HCT116 (cell line): ENCODE results near the gene COG1. TPM values are rescaled to one million over a fixed set of nuclear protein-coding genes. Genes with fewer than 3 reads are reported as not detected.

ENCODE experiments used
- ATAC-seq: fragments of 200-7000 bp; cut with Tn5 transposase; 2 replicates; pipeline ENCODE4 v1.9.1; 2020; ENCODE audit warnings: mild to moderate bottlenecking, moderate library complexity
- BruUV-seq: library from RNA; stranded (reverse); fragments of 400-500 nt; replicated peaks from 2 replicates; lab custom pipeline; 2021; lab: Mats Ljungman, UMichigan
- CTCF ChIA-PET: fragments of 300-600 bp; sonication (Branson Sonifier 250); formaldehyde crosslinking; loops from one replicate; lab custom pipeline; 2021; ENCODE audit warnings: antibody characterized with exemption; lab: Charles Lee
- POLR2A ChIA-PET: fragments of 300-600, 350-600 bp; sonication (Branson Sonifier 250); formaldehyde crosslinking; loops from one replicate; lab custom pipeline; 2021; ENCODE audit warnings: antibody characterized with exemption; lab: Charles Lee
- RAD21 ChIA-PET, 2 experiments: fragments of 300-600 bp; sonication (Branson Sonifier 250); formaldehyde crosslinking; loops; one replicate each; lab custom pipeline; 2023; ENCODE audit warnings: low total read pairs in 2 of 2; ENCODE audit not compliant: uncharacterized antibody in 2 of 2, unreplicated experiment in 2 of 2, low non-redundant PET in 1 of 2; lab: Charles Lee
- DNase-seq: peaks from one replicate; pipeline ENCODE4 v3.0.0-alpha.2; 2010; ENCODE audit warnings: low read depth, low spot score
- H2AFZ ChIP-seq: fragments of 200-600 bp; shearing (Covaris generic), sonication (generic); 2 replicates; pipeline ENCODE4 v1.6.1; 2017; ENCODE audit warnings: low read depth, mixed run types, mixed read lengths, antibody characterized with exemption, low read length; ENCODE audit not compliant: poor library complexity, severe bottlenecking
- H3K27ac ChIP-seq: 2 replicates; pipeline ENCODE4 v1.5.1; 2012; ENCODE audit warnings: low read depth, low read length
- H3K27me3 ChIP-seq: fragments of 200-600 bp; sonication (generic); 2 replicates; pipeline ENCODE4 v1.6.1; 2016; ENCODE audit warnings: mixed run types, low read length, mixed read lengths; ENCODE audit not compliant: insufficient read depth
- H3K36me3 ChIP-seq, 2 experiments: fragments of 200-500 bp in 1 of 2; fragments of 200-600 bp in 1 of 2; sonication (Bioruptor generic) in 1 of 2; sonication (generic) in 1 of 2; 2 replicates each; pipeline versions ENCODE4 v1.5.1 to v1.6.1; 2014 to 2016; ENCODE audit warnings: low read length in 2 of 2, inconsistent platforms in 1 of 2, mixed read lengths in 1 of 2, mixed run types in 1 of 2; ENCODE audit not compliant: insufficient read depth in 2 of 2, control insufficient read depth in 1 of 2
- H3K4me1 ChIP-seq, 2 experiments: fragments of 200-600 bp in 1 of 2; sonication (generic) in 1 of 2; 2 replicates each; pipeline versions ENCODE4 v1.5.1 to v1.6.1; 2012 to 2017; ENCODE audit warnings: low read length in 2 of 2, inconsistent platforms in 1 of 2, mild to moderate bottlenecking in 1 of 2, mixed read lengths in 1 of 2, mixed run types in 1 of 2, moderate library complexity in 1 of 2; ENCODE audit not compliant: insufficient read depth in 2 of 2, control insufficient read depth in 1 of 2
- H3K4me2 ChIP-seq: fragments of 200-600 bp; sonication (generic); 2 replicates; pipeline ENCODE4 v1.6.1; 2017; ENCODE audit warnings: mixed run types, low read length, mixed read lengths
- H3K4me3 ChIP-seq, 2 experiments: fragments of 200-600 bp in 1 of 2; sonication (generic) in 1 of 2; replicated peaks in 1 of 2; 2 replicates each; pipeline ENCODE4 v1.5.1; 2011 to 2016; ENCODE audit warnings: low read length in 2 of 2, control low read depth in 1 of 2, low read depth in 1 of 2, mild to moderate bottlenecking in 1 of 2, mixed read lengths in 1 of 2, mixed run types in 1 of 2
- H3K79me2 ChIP-seq: fragments of 200-600 bp; sonication (generic); 2 replicates; pipeline ENCODE4 v1.6.1; 2017; ENCODE audit warnings: mild to moderate bottlenecking, mixed run types, low read length, moderate library complexity, mixed read lengths; ENCODE audit not compliant: insufficient read depth
- H3K9ac ChIP-seq: fragments of 200-600 bp; sonication (generic); 2 replicates; pipeline ENCODE4 v1.6.1; 2016; ENCODE audit warnings: low read length, mixed read lengths
- H3K9me2 ChIP-seq: fragments of 200-600 bp; sonication (generic), shearing (Covaris generic); 2 replicates; pipeline ENCODE4 v1.6.1; 2017; ENCODE audit warnings: mixed run types, mild to moderate bottlenecking, moderate library complexity; ENCODE audit not compliant: insufficient read depth
- H3K9me3 ChIP-seq, 2 experiments: fragments of 200-500 bp in 1 of 2; fragments of 200-600 bp in 1 of 2; sonication (Bioruptor generic) in 1 of 2; sonication (generic) in 1 of 2; 2 replicates each; pipeline ENCODE4 v1.6.1; 2014 to 2017; ENCODE audit warnings: low read length in 2 of 2, mixed read lengths in 2 of 2, inconsistent platforms in 1 of 2, low read depth in 1 of 2, mild to moderate bottlenecking in 1 of 2, mixed run types in 1 of 2, moderate library complexity in 1 of 2; ENCODE audit not compliant: control insufficient read depth in 1 of 2, insufficient read depth in 1 of 2
- H4K20me1 ChIP-seq: fragments of 200-600 bp; sonication (generic), shearing (Covaris generic); 2 replicates; pipeline ENCODE4 v1.6.1; 2017; ENCODE audit warnings: mixed run types, mild to moderate bottlenecking, moderate library complexity; ENCODE audit not compliant: insufficient read depth
- CBX3 ChIP-seq: IDR thresholded peaks from 2 replicates; pipeline ENCODE4 v1.6.1; 2012; ENCODE audit warnings: low read depth
- CEBPB ChIP-seq: IDR thresholded peaks from 2 replicates; pipeline ENCODE4 v1.6.1; 2012; ENCODE audit warnings: low read depth
- EGR1 ChIP-seq: IDR thresholded peaks from 2 replicates; pipeline ENCODE4 v1.6.1; 2012; ENCODE audit warnings: low read depth
- ELF1 ChIP-seq: IDR thresholded peaks from 2 replicates; pipeline ENCODE4 v1.6.1; 2012; ENCODE audit warnings: low read depth, borderline replicate concordance
- EZH2 ChIP-seq: fragments of 200-600 bp; sonication (generic); IDR thresholded peaks from 2 replicates; pipeline ENCODE4 v1.6.1; 2017; ENCODE audit warnings: antibody characterized with exemption, mixed run types
- EZH2phosphoT487 ChIP-seq: fragments of 200-600 bp; IDR thresholded peaks from 2 replicates; pipeline ENCODE4 v1.6.1; 2018; ENCODE audit warnings: antibody characterized with exemption, borderline replicate concordance
- JUND ChIP-seq: IDR thresholded peaks from 2 replicates; pipeline ENCODE4 v1.6.1; 2012
- POLR2AphosphoS5 ChIP-seq: IDR thresholded peaks from 2 replicates; pipeline ENCODE4 v1.6.1; 2011; ENCODE audit warnings: mild to moderate bottlenecking, low read depth, low read length, moderate library complexity
- SP1 ChIP-seq: IDR thresholded peaks from 2 replicates; pipeline ENCODE4 v1.6.1; 2012; ENCODE audit warnings: low read depth
- SRF ChIP-seq: IDR thresholded peaks from 2 replicates; pipeline ENCODE4 v1.6.1; 2012; ENCODE audit warnings: low read depth
- TCF7L2 ChIP-seq: IDR thresholded peaks from 2 replicates; pipeline ENCODE4 v1.7.0; 2011; ENCODE audit warnings: borderline replicate concordance, inconsistent platforms; ENCODE audit not compliant: insufficient read depth, insufficient read length; ENCODE audit errors: extremely low read depth
- YY1 ChIP-seq: IDR thresholded peaks from 2 replicates; pipeline ENCODE4 v1.6.1; 2011; ENCODE audit warnings: low read length, low read depth, moderate library complexity, mild to moderate bottlenecking; ENCODE audit not compliant: insufficient replicate concordance; ENCODE audit errors: extremely low read depth
- intact Hi-C: fragments of 100-400 bp; cut with micrococcal nuclease; formaldehyde crosslinking; loops from 2 replicates; pipeline ENCODE4 v1.10.0; 2022
- total RNA-seq: library from RNA; stranded (reverse); gene quantifications from one replicate; pipeline ENCODE4 v1.2.1, GENCODE V29; 2021; ENCODE audit not compliant: unreplicated experiment
- TF ChIP-seq, protein P1 (sequence below), 3 experiments: fragments of 200-600 bp in 1 of 3; sonication (generic) in 1 of 3; IDR thresholded peaks in 2 of 3; conservative IDR thresholded peaks in 1 of 3; 2 replicates each; pipeline ENCODE4 v1.5.1; 2012 to 2017; ENCODE audit warnings: low read depth in 2 of 3, low read length in 2 of 3, antibody characterized with exemption in 1 of 3, borderline replicate concordance in 1 of 3, control low read depth in 1 of 3, mild to moderate bottlenecking in 1 of 3, mixed read lengths in 1 of 3, mixed run types in 1 of 3, moderate library complexity in 1 of 3; ENCODE audit not compliant: insufficient read depth in 1 of 3
- TF ChIP-seq, protein P2 (sequence below): IDR thresholded peaks from 2 replicates; pipeline ENCODE4 v1.6.1; 2012; ENCODE audit warnings: low read depth
- TF ChIP-seq, protein P3 (sequence below): IDR thresholded peaks from 2 replicates; pipeline ENCODE4 v1.6.1; 2012
- TF ChIP-seq, protein P4 (sequence below): IDR thresholded peaks from 2 replicates; pipeline ENCODE4 v1.6.1; 2012
- TF ChIP-seq, protein P5 (sequence below): IDR thresholded peaks from 2 replicates; pipeline ENCODE4 v1.6.1; 2011; ENCODE audit warnings: mild to moderate bottlenecking, low read length, moderate library complexity; ENCODE audit not compliant: insufficient replicate concordance; ENCODE audit errors: extremely low read depth

COG1 gene
- total RNA-seq, 1 experiment from 2014 or later, result 44.6 TPM

DNA sequence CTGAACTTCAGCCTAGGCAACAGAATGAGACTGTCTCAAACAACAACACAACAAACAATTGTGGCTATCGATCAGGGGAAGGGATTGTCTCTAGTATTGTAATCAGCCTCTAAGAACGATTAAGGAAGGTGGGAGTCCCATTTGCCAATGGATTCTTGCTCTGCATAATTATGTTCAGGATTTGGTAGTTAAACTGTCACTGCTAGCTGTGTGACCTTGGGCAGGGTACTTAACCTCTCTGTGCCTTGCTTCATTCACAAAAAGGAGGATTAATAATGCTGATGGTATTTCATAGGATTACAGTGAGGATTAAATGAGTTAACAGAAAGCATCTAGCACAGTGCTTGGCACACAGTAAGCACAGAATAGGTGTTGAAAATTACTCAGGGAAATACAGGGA is 34.7 kb upstream of the COG1 start:
- TF ChIP-seq CBX3 (no peak), SP1 (no peak), POLR2AphosphoS5 (no peak), EZH2 (no peak), SRF (no peak), YY1 (no peak), JUND (no peak), TCF7L2 (no peak), CEBPB (no peak), EZH2phosphoT487 (no peak), ELF1 (no peak), EGR1 (no peak)
- TF ChIP-seq, protein P1, sequence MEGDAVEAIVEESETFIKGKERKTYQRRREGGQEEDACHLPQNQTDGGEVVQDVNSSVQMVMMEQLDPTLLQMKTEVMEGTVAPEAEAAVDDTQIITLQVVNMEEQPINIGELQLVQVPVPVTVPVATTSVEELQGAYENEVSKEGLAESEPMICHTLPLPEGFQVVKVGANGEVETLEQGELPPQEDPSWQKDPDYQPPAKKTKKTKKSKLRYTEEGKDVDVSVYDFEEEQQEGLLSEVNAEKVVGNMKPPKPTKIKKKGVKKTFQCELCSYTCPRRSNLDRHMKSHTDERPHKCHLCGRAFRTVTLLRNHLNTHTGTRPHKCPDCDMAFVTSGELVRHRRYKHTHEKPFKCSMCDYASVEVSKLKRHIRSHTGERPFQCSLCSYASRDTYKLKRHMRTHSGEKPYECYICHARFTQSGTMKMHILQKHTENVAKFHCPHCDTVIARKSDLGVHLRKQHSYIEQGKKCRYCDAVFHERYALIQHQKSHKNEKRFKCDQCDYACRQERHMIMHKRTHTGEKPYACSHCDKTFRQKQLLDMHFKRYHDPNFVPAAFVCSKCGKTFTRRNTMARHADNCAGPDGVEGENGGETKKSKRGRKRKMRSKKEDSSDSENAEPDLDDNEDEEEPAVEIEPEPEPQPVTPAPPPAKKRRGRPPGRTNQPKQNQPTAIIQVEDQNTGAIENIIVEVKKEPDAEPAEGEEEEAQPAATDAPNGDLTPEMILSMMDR (IDR thresholded peaks at IDR 0.05 in 2 of 3, conservative IDR thresholded peaks at IDR 0.05 in 1 of 3; ENCODE audit: borderline replicate concordance in 1 of 3, insufficient read depth in 1 of 3, low read depth in 2 of 3, low read length in 2 of 3), result no peak
- TF ChIP-seq, protein P2, sequence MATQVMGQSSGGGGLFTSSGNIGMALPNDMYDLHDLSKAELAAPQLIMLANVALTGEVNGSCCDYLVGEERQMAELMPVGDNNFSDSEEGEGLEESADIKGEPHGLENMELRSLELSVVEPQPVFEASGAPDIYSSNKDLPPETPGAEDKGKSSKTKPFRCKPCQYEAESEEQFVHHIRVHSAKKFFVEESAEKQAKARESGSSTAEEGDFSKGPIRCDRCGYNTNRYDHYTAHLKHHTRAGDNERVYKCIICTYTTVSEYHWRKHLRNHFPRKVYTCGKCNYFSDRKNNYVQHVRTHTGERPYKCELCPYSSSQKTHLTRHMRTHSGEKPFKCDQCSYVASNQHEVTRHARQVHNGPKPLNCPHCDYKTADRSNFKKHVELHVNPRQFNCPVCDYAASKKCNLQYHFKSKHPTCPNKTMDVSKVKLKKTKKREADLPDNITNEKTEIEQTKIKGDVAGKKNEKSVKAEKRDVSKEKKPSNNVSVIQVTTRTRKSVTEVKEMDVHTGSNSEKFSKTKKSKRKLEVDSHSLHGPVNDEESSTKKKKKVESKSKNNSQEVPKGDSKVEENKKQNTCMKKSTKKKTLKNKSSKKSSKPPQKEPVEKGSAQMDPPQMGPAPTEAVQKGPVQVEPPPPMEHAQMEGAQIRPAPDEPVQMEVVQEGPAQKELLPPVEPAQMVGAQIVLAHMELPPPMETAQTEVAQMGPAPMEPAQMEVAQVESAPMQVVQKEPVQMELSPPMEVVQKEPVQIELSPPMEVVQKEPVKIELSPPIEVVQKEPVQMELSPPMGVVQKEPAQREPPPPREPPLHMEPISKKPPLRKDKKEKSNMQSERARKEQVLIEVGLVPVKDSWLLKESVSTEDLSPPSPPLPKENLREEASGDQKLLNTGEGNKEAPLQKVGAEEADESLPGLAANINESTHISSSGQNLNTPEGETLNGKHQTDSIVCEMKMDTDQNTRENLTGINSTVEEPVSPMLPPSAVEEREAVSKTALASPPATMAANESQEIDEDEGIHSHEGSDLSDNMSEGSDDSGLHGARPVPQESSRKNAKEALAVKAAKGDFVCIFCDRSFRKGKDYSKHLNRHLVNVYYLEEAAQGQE, result no peak
- TF ChIP-seq, protein P3, sequence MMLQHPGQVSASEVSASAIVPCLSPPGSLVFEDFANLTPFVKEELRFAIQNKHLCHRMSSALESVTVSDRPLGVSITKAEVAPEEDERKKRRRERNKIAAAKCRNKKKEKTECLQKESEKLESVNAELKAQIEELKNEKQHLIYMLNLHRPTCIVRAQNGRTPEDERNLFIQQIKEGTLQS, result no peak
- TF ChIP-seq, protein P4, sequence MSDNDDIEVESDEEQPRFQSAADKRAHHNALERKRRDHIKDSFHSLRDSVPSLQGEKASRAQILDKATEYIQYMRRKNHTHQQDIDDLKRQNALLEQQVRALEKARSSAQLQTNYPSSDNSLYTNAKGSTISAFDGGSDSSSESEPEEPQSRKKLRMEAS, result no peak
- TF ChIP-seq, protein P5, sequence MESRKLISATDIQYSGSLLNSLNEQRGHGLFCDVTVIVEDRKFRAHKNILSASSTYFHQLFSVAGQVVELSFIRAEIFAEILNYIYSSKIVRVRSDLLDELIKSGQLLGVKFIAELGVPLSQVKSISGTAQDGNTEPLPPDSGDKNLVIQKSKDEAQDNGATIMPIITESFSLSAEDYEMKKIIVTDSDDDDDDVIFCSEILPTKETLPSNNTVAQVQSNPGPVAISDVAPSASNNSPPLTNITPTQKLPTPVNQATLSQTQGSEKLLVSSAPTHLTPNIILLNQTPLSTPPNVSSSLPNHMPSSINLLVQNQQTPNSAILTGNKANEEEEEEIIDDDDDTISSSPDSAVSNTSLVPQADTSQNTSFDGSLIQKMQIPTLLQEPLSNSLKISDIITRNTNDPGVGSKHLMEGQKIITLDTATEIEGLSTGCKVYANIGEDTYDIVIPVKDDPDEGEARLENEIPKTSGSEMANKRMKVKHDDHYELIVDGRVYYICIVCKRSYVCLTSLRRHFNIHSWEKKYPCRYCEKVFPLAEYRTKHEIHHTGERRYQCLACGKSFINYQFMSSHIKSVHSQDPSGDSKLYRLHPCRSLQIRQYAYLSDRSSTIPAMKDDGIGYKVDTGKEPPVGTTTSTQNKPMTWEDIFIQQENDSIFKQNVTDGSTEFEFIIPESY, result no peak
- Histone ChIP-seq H3K27ac (no peak overlapping the region), H3K9ac (no peak overlapping the region), H3K9me3 (no peaks in the 10 kb centered on the region), H3K4me1 (peaks cover 2 to 12% of the 10 kb centered on the region in 2 experiments; a peak in 2 of 4 replicates), H3K36me3 (no peaks in the 10 kb centered on the region), H4K20me1 (no peaks in the 10 kb centered on the region), H3K4me3 (no peak overlapping the region), H2AFZ (no peak overlapping the region), H3K79me2 (no peaks in the 10 kb centered on the region), H3K4me2 (no peak overlapping the region), H3K27me3 (no peaks in the 10 kb centered on the region), H3K9me2 (no peaks in the 10 kb centered on the region)
- ChIA-PET RAD21 (no interaction called here), POLR2A (no interaction called here), CTCF (no interaction called here)
- no TSS peak for BruUV-seq
- ATAC-seq (no peak), DNase-seq (no peak)
- intact Hi-C loops, result no loop called here
